Colonic mucosa (tissue), 4 donors: Measurements from ENCODE around the gene KPNB1. TPM values are rescaled to one million over a fixed set of nuclear protein-coding genes. Genes with fewer than 3 reads are reported as not detected.

ENCODE experiments used
- DNase-seq: peaks from one replicate; pipeline ENCODE4 v3.0.0-alpha.2; 2020
- H3K27ac ChIP-seq: fragments of 200-600 bp; one replicate; pipeline ENCODE4 v1.8.0; 2021
- H3K27me3 ChIP-seq: fragments of 200-600 bp; one replicate; pipeline ENCODE4 v1.8.0; 2021
- H3K36me3 ChIP-seq: fragments of 200-600 bp; one replicate; pipeline ENCODE4 v1.8.0; 2021
- H3K4me1 ChIP-seq: fragments of 200-600 bp; one replicate; pipeline ENCODE4 v1.8.0; 2021; ENCODE audit warnings: mild to moderate bottlenecking
- H3K4me3 ChIP-seq: fragments of 200-600 bp; one replicate; pipeline ENCODE4 v1.8.0; 2021
- H3K9ac ChIP-seq, 2 donors: one replicate each; pipeline ENCODE4 v1.7.0; 2013; ENCODE audit warnings: control low read depth in 2 of 2, low read depth in 2 of 2, low read length in 2 of 2
- H3K9me3 ChIP-seq: fragments of 200-600 bp; one replicate; pipeline ENCODE4 v1.8.0; 2021
- CTCF ChIP-seq: fragments of 200-600 bp; IDR thresholded peaks from one replicate; pipeline ENCODE4 v1.8.0; 2022; ENCODE audit warnings: antibody characterized with exemption, mild to moderate bottlenecking
- intact Hi-C: fragments of 100-400 bp; cut with DNase I; formaldehyde crosslinking; loops from one replicate; pipeline ENCODE4 v1.14.1; 2022
- total RNA-seq, 2 donors: library from RNA; stranded (reverse); fragmentation: NEBNext Ultra II Directional in 1 of 2; extraction: Animal tissue kit (Norgen Biotek cat#: 25700) in 1 of 2; gene quantifications; one replicate each; pipeline ENCODE4 v1.2.1, GENCODE V29; 2021
- donor health status: healthy.
- donor health status: DM: no; HTN: no; CAD: no.
- donor health status: DM: no; HTN: no; CAD: no.

Gene KPNB1
- total RNA-seq, 2 donors from 2014 or later = 247 to 356 TPM

- intact Hi-C loops = no loop called here
- H3K9me3 ChIP-seq = no peaks in the 10 kb centered on the region
- H3K4me3 ChIP-seq = no peak overlapping the region
- H3K9ac ChIP-seq = no peak overlapping the region
- peaks cover 3% of the 10 kb centered on the region for H3K27me3 ChIP-seq
- DNase-seq = no peak
- no peaks in the 10 kb centered on the region for H3K4me1 ChIP-seq
- TF ChIP-seq CTCF = no peak
- H3K36me3 ChIP-seq = no peaks in the 10 kb centered on the region
- no peak overlapping the region for H3K27ac ChIP-seq
Measured at GRCh38 chr17:47726796-47727703, 77.3 kb downstream of the KPNB1 start.

GRCh38 chr17:47727704-47728036, 78.0 kb downstream of the KPNB1 start:
- H3K27me3 ChIP-seq = peaks cover 9% of the 10 kb centered on the region
- intact Hi-C loops = no loop called here

GRCh38 chr17:47728214-47728877, 78.6 kb downstream of the KPNB1 start:
- Histone ChIP-seq H3K4me3 (no peak overlapping the region), H3K9me3 (no peaks in the 10 kb centered on the region), H3K9ac (no peak overlapping the region), H3K27me3 (peaks cover 16% of the 10 kb centered on the region), H3K27ac (no peak overlapping the region), H3K4me1 (peaks cover 3% of the 10 kb centered on the region), H3K36me3 (no peaks in the 10 kb centered on the region)
- DNase-seq = no peak
- intact Hi-C loops = no loop called here
- TF ChIP-seq CTCF = no peak

More at GRCh38 chr17:47727704-47728036, 78.0 kb downstream of the KPNB1 start:
- H3K9ac ChIP-seq = no peak overlapping the region
- DNase-seq = no peak
- no peak overlapping the region for H3K4me3 ChIP-seq
- no peak for TF ChIP-seq CTCF
- H3K36me3 ChIP-seq = no peaks in the 10 kb centered on the region
- H3K27ac ChIP-seq = no peak overlapping the region
- no peaks in the 10 kb centered on the region for H3K9me3 ChIP-seq
- no peaks in the 10 kb centered on the region for H3K4me1 ChIP-seq

- Histone ChIP-seq H3K9ac (no peak overlapping the region), H3K27me3 (peaks cover 25% of the 10 kb centered on the region), H3K9me3 (no peaks in the 10 kb centered on the region), H3K4me1 (peaks cover 3% of the 10 kb centered on the region), H3K4me3 (no peak overlapping the region), H3K27ac (no peak overlapping the region), H3K36me3 (no peaks in the 10 kb centered on the region)
- no peak for DNase-seq
- intact Hi-C loops = no loop called here
- no peak for TF ChIP-seq CTCF
Measured at GRCh38 chr17:47729476-47729875, 79.8 kb downstream of the KPNB1 start.

GRCh38 chr17:47730681-47731080, 81.0 kb downstream of the KPNB1 start:
- intact Hi-C loops = no loop called here
- H3K36me3 ChIP-seq = no peaks in the 10 kb centered on the region
- no peak for DNase-seq
- H3K4me1 ChIP-seq = peaks cover 3% of the 10 kb centered on the region
- no peak overlapping the region for H3K27ac ChIP-seq
- no peaks in the 10 kb centered on the region for H3K9me3 ChIP-seq
- H3K9ac ChIP-seq = no peak overlapping the region
- H3K27me3 ChIP-seq = peaks cover 25% of the 10 kb centered on the region
- H3K4me3 ChIP-seq = no peak overlapping the region
- no peak for TF ChIP-seq CTCF
